Kidney (tissue), 14 donors: ENCODE data around the gene CNTF. TPM values are rescaled to one million over a fixed set of nuclear protein-coding genes. Genes with fewer than 3 reads are reported as not detected.
A peak's percentile ranks its signal among the peaks of the same experiment; 100 is the strongest.

Source experiments
- DNase-seq, 5 donors: peaks; one replicate each; pipeline ENCODE4 v3.0.0-alpha.2; 2013 to 2020
- FAIRE-seq: peaks from 2 replicates; lab custom pipeline; 2012; peaks lifted over from hg19 to GRCh38; lab: Jason Lieb, UNC
- H3K27ac ChIP-seq, 2 donors: one replicate each; pipeline ENCODE4 v1.7.0; 2013; ENCODE audit warnings: low read depth in 2 of 2, low read length in 2 of 2, inconsistent platforms in 1 of 2
- H3K27me3 ChIP-seq: one replicate; pipeline ENCODE4 v1.7.1; 2013; ENCODE audit warnings: low read length, inconsistent platforms; ENCODE audit not compliant: control insufficient read depth, insufficient read depth
- H3K36me3 ChIP-seq, 3 donors: one replicate each; pipeline versions ENCODE4 v1.7.0 to v1.7.1; 2013; ENCODE audit warnings: low read length in 3 of 3, control low read depth in 1 of 3, inconsistent platforms in 1 of 3; ENCODE audit not compliant: insufficient read depth in 3 of 3, control insufficient read depth in 2 of 3
- H3K4me1 ChIP-seq, 3 donors: one replicate each; pipeline versions ENCODE4 v1.7.0 to v1.7.1; 2013; ENCODE audit warnings: low read length in 3 of 3, inconsistent platforms in 1 of 3, low read depth in 1 of 3; ENCODE audit not compliant: control insufficient read depth in 2 of 3, insufficient read depth in 2 of 3
- H3K4me3 ChIP-seq, 3 donors: one replicate each; pipeline versions ENCODE4 v1.7.0 to v1.8.1; 2013; ENCODE audit warnings: low read length in 3 of 3, control low read depth in 1 of 3, inconsistent platforms in 1 of 3
- H3K9ac ChIP-seq, 3 donors: one replicate each; pipeline versions ENCODE4 v1.7.0 to v1.7.1; 2013; ENCODE audit warnings: low read length in 3 of 3, control low read depth in 1 of 3, inconsistent platforms in 1 of 3
- H3K9me3 ChIP-seq, 3 donors: one replicate each; pipeline versions ENCODE4 v1.7.0 to v1.7.1; 2013; ENCODE audit warnings: low read length in 3 of 3, control low read depth in 1 of 3, inconsistent platforms in 1 of 3; ENCODE audit not compliant: control insufficient read depth in 2 of 3, insufficient read depth in 1 of 3
- CTCF ChIP-seq: IDR thresholded peaks from 3 replicates; pipeline ENCODE4 v1.5.1; 2012; ENCODE audit warnings: mild to moderate bottlenecking, moderate library complexity, borderline replicate concordance; ENCODE audit not compliant: insufficient read depth; ENCODE audit errors: extremely low read depth
- intact Hi-C: fragments of 100-400 bp; cut with DNase I; formaldehyde crosslinking; loops from one replicate; pipeline ENCODE4 v1.11.1; 2022
- polyA plus RNA-seq: library from polyadenylated mRNA; stranded (reverse); fragments of 350-450 nt; fragmentation: Illumina TruSeq; extraction: RNeasy Lipid Tissue Mini Kit (QIAGEN cat#74804); gene quantifications from one replicate; pipeline ENCODE4 v1.2.3, GENCODE V29; 2014; ENCODE audit warnings: low read depth, low replicate concordance; ENCODE audit not compliant: insufficient read depth
- total RNA-seq: library from RNA; stranded (reverse); fragmentation: NEBNext Ultra II Directional; extraction: Animal tissue kit (Norgen Biotek cat#: 25700); gene quantifications from one replicate; pipeline ENCODE4 v1.2.1, GENCODE V29; 2021
- donor health status: control.
- donor health status: control.
- donor health status: control.
- donor health status: control.
- donor health status: control.
- donor health status: DM: yes; HTN: yes; CAD: no.
- donor health status: Normal renal cell carcinoma (clear cell type).

CNTF gene
- total and polyA plus RNA-seq, 2 donors from 2014 or later, result 0.41 to 1.2 TPM

DNA sequence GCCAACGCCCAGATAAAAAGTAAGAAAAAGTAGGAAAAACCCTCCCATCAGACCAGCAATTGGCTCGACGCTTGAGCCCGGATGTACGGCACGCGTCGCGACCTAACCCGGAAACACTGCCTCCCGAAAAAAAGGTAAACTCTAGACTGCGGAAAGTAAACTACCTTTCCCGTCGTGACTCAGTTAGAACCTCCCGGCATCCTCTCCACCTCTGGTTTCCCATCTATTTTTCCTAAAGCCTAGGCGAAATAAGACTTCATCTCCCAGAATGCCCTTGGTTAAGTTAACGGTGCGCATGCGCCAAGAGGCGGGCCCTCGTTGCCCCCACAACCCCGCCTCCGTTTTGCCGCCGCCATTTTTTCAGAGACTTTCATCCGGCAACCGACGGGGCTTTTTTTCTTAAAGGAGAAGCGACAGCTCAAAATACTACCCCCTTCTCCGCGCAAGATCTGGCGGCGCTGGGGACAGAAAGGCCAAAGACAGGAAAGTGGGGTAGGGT lies 44.3 kb upstream of the CNTF start:
- TF ChIP-seq CTCF, result no peak
- peak overlapping the region; percentile 97 to 100 (median 98) for H3K4me3 ChIP-seq

GRCh38 chr11:58578635-58579191 lies 43.8 kb upstream of the CNTF start, which contains the start of gene ZFP91:
TSS of gene ZFP91 (plus strand) at chr11:58579063. CDS start at chr11:58579282, 219 bp downstream.
- Histone ChIP-seq H3K36me3 (no peaks in the 10 kb centered on the region), H3K9ac (peak within 1 kb of the TSS; percentile 96 to 100 (median 98)), H3K4me3 (peak within 1 kb of the TSS; percentile 97 to 100 (median 98)), H3K27me3 (no peaks in the 10 kb centered on the region), H3K27ac (peak within 1 kb of the TSS; percentile 100), H3K4me1 (peaks cover 4 to 45% (median 31%) of the 10 kb centered on the region in 3 donors), H3K9me3 (no peaks in the 10 kb centered on the region)
- FAIRE-seq, result no peak
- TF ChIP-seq CTCF, result no peak
- intact Hi-C loops, result no loop called here
- peak; percentile 98 to 99 (median 99) for DNase-seq

More for the DNA sequence above, 44.3 kb upstream of the CNTF start:
- peaks cover 4 to 42% (median 32%) of the 10 kb centered on the region in 3 donors for H3K4me1 ChIP-seq
- FAIRE-seq, result peak; percentile 96
- H3K27ac ChIP-seq, result peak overlapping the region; percentile 100
- no peaks in the 10 kb centered on the region for H3K36me3 ChIP-seq
- peak; percentile 97 to 99 (median 99) for DNase-seq
- H3K27me3 ChIP-seq, result no peaks in the 10 kb centered on the region
- intact Hi-C loops, result no loop called here
- H3K9me3 ChIP-seq, result no peaks in the 10 kb centered on the region
- peak overlapping the region; percentile 96 to 100 (median 98) for H3K9ac ChIP-seq

DNA sequence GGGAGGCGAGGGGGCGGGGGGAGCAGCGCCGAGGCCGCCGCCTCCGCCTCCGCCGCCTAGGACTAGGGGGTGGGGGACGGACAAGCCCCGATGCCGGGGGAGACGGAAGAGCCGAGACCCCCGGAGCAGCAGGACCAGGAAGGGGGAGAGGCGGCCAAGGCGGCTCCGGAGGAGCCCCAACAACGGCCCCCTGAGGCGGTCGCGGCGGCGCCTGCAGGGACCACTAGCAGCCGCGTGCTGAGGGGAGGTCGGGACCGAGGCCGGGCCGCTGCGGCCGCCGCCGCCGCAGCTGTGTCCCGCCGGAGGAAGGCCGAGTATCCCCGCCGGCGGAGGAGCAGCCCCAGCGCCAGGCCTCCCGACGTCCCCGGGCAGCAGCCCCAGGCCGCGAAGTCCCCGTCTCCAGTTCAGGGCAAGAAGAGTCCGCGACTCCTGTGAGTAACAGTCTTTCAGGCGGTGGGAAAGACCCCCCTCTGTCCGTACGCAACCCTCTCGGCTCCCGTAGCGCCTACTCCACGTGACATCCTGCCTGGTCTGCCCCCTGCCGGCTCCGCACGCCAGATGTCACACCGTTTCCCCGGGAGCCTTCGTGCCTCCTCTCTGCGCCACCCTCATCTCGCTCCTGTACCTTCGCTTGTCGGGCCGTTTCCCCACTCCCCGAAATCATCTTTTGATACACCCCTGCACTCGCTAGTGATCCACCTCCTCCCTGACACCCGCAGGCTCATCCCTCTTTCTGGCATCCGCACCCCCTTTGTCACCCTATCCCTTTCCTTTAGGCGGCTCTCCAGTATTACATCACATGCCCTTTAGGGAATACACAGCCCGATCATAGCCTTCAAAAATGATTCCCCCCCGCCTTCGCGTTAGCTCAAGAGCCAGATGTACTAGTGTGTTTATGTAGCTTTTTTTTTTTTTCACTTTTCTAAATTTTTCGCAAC lies 43.0 kb upstream of the CNTF start:
- Histone ChIP-seq H3K27me3 (no peaks in the 10 kb centered on the region), H3K9ac (peak overlapping the region; percentile 91 to 96 (median 94)), H3K4me3 (peak overlapping the region; percentile 80 to 97 (median 89)), H3K27ac (peak overlapping the region; percentile 97 to 99), H3K9me3 (no peaks in the 10 kb centered on the region), H3K36me3 (no peaks in the 10 kb centered on the region), H3K4me1 (peaks cover 4 to 45% (median 27%) of the 10 kb centered on the region in 3 donors)
- intact Hi-C loops, result no loop called here
- peak; percentile 93 to 97 (median 95) for DNase-seq
- peak; percentile 67 for TF ChIP-seq CTCF
- no peak for FAIRE-seq
